ENCODE results near the gene ZNF541.

Gene ZNF541

GRCh38 chr19:47544476-47544875 lies 28.5 kb downstream of the ZNF541 start:
- no peak for FAIRE-seq

GRCh38 chr19:47544075-47544474 lies 28.9 kb downstream of the ZNF541 start:
- FAIRE-seq: no peak

GRCh38 chr19:47542030-47542475 lies 30.9 kb downstream of the ZNF541 start:
- FAIRE-seq: no peak

- no peak for FAIRE-seq
Observed at GRCh38 chr19:47541518-47541917, 31.4 kb downstream of the ZNF541 start.

- FAIRE-seq: no peak
Observed at GRCh38 chr19:47540748-47541147, 32.2 kb downstream of the ZNF541 start.

- no peak for FAIRE-seq
Observed at GRCh38 chr19:47539747-47540311, 33.1 kb downstream of the ZNF541 start.

- no peak for FAIRE-seq
Observed at GRCh38 chr19:47538812-47539211, 34.1 kb downstream of the ZNF541 start.

- no peak for FAIRE-seq
Observed at GRCh38 chr19:47537493-47537892, 35.5 kb downstream of the ZNF541 start.

- no peak for FAIRE-seq
Observed at GRCh38 chr19:47534628-47535027, 38.3 kb downstream of the ZNF541 start.

GRCh38 chr19:47531640-47532387 lies 41.1 kb downstream of the ZNF541 start:
- FAIRE-seq: no peak

- FAIRE-seq: no peak
Observed at GRCh38 chr19:47529018-47529742, 43.8 kb downstream of the ZNF541 start.

GRCh38 chr19:47526798-47527197 lies 46.1 kb downstream of the ZNF541 start:
- FAIRE-seq: no peak

GRCh38 chr19:47523473-47523872 lies 49.5 kb downstream of the ZNF541 start:
- FAIRE-seq: no peak

All from colon (tissue), 2 donors.